ENCODE measurements around the gene NOP16. TPM values are rescaled to one million over a fixed set of nuclear protein-coding genes. Genes with fewer than 3 reads are reported as not detected.

Gene NOP16
- total RNA-seq, 1 experiment from 2014 or later: 19.8 TPM

- peak within 1 kb of the TSS; percentile 78 for H3K4me3 ChIP-seq (ENCODE audit: low read length)
- H3K4me2 ChIP-seq (ENCODE audit: low read depth, low read length, poor library complexity, severe bottlenecking): peak within 1 kb of the TSS; percentile 85
These were observed 22.8 kb downstream of the NOP16 start, which contains the start of gene ARL10 for GRCh38 chr5:176365351-176366231. TSS of gene ARL10 (plus strand) at chr5:176365487. CDS start at chr5:176365564, 77 bp downstream.

DNA sequence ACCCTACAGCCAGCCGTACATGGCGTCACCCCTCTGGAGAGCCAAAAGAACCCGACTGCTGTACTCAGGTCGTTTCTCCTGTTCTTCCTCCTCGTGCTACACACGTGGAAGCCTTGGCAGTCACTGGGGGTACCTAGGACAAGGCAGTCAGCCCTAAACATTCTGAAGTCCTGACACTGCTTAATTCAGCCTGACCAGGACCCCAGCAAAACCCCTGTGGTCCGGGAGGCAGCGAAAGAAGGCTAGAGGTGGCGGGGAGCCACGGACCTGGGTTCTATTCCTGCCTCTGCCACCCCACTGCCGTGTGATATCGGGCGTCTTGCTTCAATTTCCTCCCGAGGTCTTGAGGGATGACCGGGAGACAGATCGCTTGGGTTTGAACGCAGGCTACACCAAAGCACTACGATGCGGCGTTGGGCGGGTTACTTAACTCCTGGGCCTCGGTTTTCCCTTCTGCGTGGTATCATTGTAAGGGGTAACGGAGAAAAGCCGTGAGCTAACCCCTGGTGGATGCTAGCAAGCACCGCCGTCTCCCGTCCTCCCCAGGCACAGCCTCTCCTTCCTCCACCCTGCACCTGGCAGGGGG is 23.5 kb downstream of the NOP16 start:
- Histone ChIP-seq H3K27me3 (ENCODE audit: low read length) (no peaks in the 10 kb centered on the region), H4K20me1 (ENCODE audit: insufficient read depth, low read depth, low read length) (peaks cover 5% of the 10 kb centered on the region; the same call in 1 of the 2 replicates), H3K4me3 (ENCODE audit: low read length) (peak overlapping the region; percentile 78), H3K79me2 (ENCODE audit: low read length) (peaks cover 16% of the 10 kb centered on the region), H3K4me2 (ENCODE audit: low read depth, low read length, poor library complexity, severe bottlenecking) (peak overlapping the region; percentile 85), H3K9ac (ENCODE audit: low read length) (peak overlapping the region; percentile 77), H3K36me3 (ENCODE audit: insufficient read depth, low read length) (no peaks in the 10 kb centered on the region), H3K9me3 (ENCODE audit: low read length) (no peaks in the 10 kb centered on the region), H3K4me1 (ENCODE audit: low read length) (peaks cover 47% of the 10 kb centered on the region), H3K9me2 (replicated peaks; ENCODE audit: insufficient read depth, low read length) (no peaks in the 10 kb centered on the region), H2AFZ (ENCODE audit: low read length) (peak overlapping the region; percentile 69; the same call in 1 of the 2 replicates), H3K27ac (ENCODE audit: low read length) (no peak overlapping the region; the same call in 1 of the 2 replicates)
- DNase-seq: no peak

More at GRCh38 chr5:176365351-176366231, 22.8 kb downstream of the NOP16 start, which contains the start of gene ARL10:
- H3K9me3 ChIP-seq (ENCODE audit: low read length): no peaks in the 10 kb centered on the region
- peaks cover 9% of the 10 kb centered on the region for H3K79me2 ChIP-seq (ENCODE audit: low read length)
- H3K27ac ChIP-seq (ENCODE audit: low read length): no peak within 1 kb of the TSS; the same call in 1 of the 2 replicates
- no peaks in the 10 kb centered on the region for H3K36me3 ChIP-seq (ENCODE audit: insufficient read depth, low read length)
- peak within 1 kb of the TSS; percentile 77 for H3K9ac ChIP-seq (ENCODE audit: low read length)
- H3K9me2 ChIP-seq (replicated peaks; ENCODE audit: insufficient read depth, low read length): no peaks in the 10 kb centered on the region
- peaks cover 41% of the 10 kb centered on the region for H3K4me1 ChIP-seq (ENCODE audit: low read length)
- peaks cover 5% of the 10 kb centered on the region; the same call in 1 of the 2 replicates for H4K20me1 ChIP-seq (ENCODE audit: insufficient read depth, low read depth, low read length)
- no peaks in the 10 kb centered on the region for H3K27me3 ChIP-seq (ENCODE audit: low read length)
- peak within 1 kb of the TSS; percentile 69; the same call in 1 of the 2 replicates for H2AFZ ChIP-seq (ENCODE audit: low read length)
- DNase-seq: peak; percentile 66

DNA sequence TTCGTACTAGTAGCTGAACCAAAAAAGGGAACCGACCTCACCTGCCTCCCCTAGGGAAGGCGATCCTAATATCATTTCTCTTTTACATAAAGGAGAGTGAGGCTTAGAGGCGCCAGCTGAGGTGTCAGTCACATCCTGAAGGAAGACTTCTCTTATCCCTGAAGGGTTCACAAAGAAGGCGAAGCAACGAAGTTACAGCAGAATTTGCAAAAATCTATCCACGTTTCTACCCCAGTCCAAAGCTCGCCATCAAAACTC is 26.2 kb downstream of the NOP16 start:
- Histone ChIP-seq H3K9me3 (ENCODE audit: low read length) (no peaks in the 10 kb centered on the region), H3K9ac (ENCODE audit: low read length) (peak overlapping the region; percentile 91), H3K36me3 (ENCODE audit: insufficient read depth, low read length) (peaks cover 10% of the 10 kb centered on the region; the same call in 1 of the 2 replicates), H3K27me3 (ENCODE audit: low read length) (no peaks in the 10 kb centered on the region), H3K4me1 (ENCODE audit: low read length) (peaks cover 51% of the 10 kb centered on the region), H3K27ac (ENCODE audit: low read length) (peak overlapping the region; percentile 92), H3K4me3 (ENCODE audit: low read length) (peak overlapping the region; percentile 91), H2AFZ (ENCODE audit: low read length) (peak overlapping the region; percentile 72; the same call in 1 of the 2 replicates), H4K20me1 (ENCODE audit: insufficient read depth, low read depth, low read length) (peaks cover 5% of the 10 kb centered on the region; the same call in 1 of the 2 replicates), H3K9me2 (replicated peaks; ENCODE audit: insufficient read depth, low read length) (no peaks in the 10 kb centered on the region), H3K4me2 (ENCODE audit: low read depth, low read length, poor library complexity, severe bottlenecking) (peak overlapping the region; percentile 91), H3K79me2 (ENCODE audit: low read length) (peaks cover 38% of the 10 kb centered on the region)
- peak; percentile 87 for DNase-seq

DNA sequence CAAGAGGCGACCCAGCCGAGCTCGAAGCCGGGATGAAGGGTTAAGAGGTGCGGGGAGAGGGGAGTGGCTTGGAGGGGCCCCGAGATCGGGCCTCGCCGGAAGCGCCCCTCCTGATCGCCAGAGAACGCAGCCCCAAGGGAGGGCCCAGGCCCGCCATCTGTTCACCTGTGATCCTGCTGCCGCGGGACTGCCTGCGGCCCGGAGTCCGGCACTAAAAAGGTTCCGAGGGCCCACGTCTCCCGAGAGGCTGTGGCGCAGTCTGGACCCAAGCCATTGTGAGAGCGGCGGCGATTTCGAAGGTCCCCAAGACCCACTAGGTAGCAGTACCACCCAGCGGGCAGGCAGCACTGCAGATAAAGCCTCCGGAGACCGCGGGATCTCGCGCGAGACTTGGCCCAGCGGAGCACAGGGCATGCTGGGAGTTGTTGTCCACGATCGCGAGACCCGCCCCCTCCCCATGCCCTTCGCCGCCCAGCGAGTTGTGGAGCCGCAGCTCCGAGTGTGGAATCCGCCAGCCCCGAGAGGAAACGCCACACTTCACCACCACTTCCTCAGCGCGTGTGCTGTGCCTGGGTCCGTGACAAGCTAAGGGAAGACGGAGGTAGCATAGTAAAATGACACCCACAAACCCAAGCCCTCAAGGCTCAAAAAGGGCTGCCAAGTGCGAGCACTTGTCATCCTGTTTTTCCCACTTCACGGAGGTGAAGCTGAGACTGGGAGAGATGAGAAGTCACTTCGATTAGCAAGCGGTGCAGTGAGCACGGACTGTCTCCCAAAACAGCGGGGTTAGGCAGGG is 26.8 kb downstream of the NOP16 start, which contains the start of gene KIAA1191:
Gene KIAA1191 (minus strand): TSS at position 328 of the 796 bp plus-strand sequence. CDS start 2,256 bp downstream, outside the sequence.
- H3K4me1 ChIP-seq (ENCODE audit: low read length): peaks cover 50% of the 10 kb centered on the region
- peaks cover 7% of the 10 kb centered on the region; the same call in 1 of the 2 replicates for H4K20me1 ChIP-seq (ENCODE audit: insufficient read depth, low read depth, low read length)
- H3K36me3 ChIP-seq (ENCODE audit: insufficient read depth, low read length): peaks cover 11% of the 10 kb centered on the region; the same call in 1 of the 2 replicates
- peak within 1 kb of the TSS; percentile 91 for H3K4me2 ChIP-seq (ENCODE audit: low read depth, low read length, poor library complexity, severe bottlenecking)
- H3K4me3 ChIP-seq (ENCODE audit: low read length): peak within 1 kb of the TSS; percentile 91
- H3K9me2 ChIP-seq (replicated peaks; ENCODE audit: insufficient read depth, low read length): no peaks in the 10 kb centered on the region
- peak within 1 kb of the TSS; percentile 72; the same call in 1 of the 2 replicates for H2AFZ ChIP-seq (ENCODE audit: low read length)
- peak; percentile 95 for DNase-seq
- H3K79me2 ChIP-seq (ENCODE audit: low read length): peaks cover 43% of the 10 kb centered on the region
- H3K27ac ChIP-seq (ENCODE audit: low read length): peak within 1 kb of the TSS; percentile 92
- H3K9me3 ChIP-seq (ENCODE audit: low read length): no peaks in the 10 kb centered on the region
- H3K27me3 ChIP-seq (ENCODE audit: low read length): no peaks in the 10 kb centered on the region
- peak within 1 kb of the TSS; percentile 91 for H3K9ac ChIP-seq (ENCODE audit: low read length)

GRCh38 chr5:176360894-176361436 is 27.4 kb downstream of the NOP16 start:
- Histone ChIP-seq H2AFZ (ENCODE audit: low read length) (peak overlapping the region; percentile 72; the same call in 1 of the 2 replicates), H3K9me3 (ENCODE audit: low read length) (no peaks in the 10 kb centered on the region), H3K27me3 (ENCODE audit: low read length) (no peaks in the 10 kb centered on the region), H3K9me2 (replicated peaks; ENCODE audit: insufficient read depth, low read length) (no peaks in the 10 kb centered on the region), H4K20me1 (ENCODE audit: insufficient read depth, low read depth, low read length) (peaks cover 13% of the 10 kb centered on the region; the same call in 1 of the 2 replicates), H3K4me3 (ENCODE audit: low read length) (peak overlapping the region; percentile 91), H3K36me3 (ENCODE audit: insufficient read depth, low read length) (peaks cover 17% of the 10 kb centered on the region; the same call in 1 of the 2 replicates), H3K79me2 (ENCODE audit: low read length) (peaks cover 50% of the 10 kb centered on the region), H3K27ac (ENCODE audit: low read length) (peak overlapping the region; percentile 92), H3K9ac (ENCODE audit: low read length) (peak overlapping the region; percentile 91), H3K4me1 (ENCODE audit: low read length) (peaks cover 44% of the 10 kb centered on the region), H3K4me2 (ENCODE audit: low read depth, low read length, poor library complexity, severe bottlenecking) (peak overlapping the region; percentile 91)
- no peak for DNase-seq

DNA sequence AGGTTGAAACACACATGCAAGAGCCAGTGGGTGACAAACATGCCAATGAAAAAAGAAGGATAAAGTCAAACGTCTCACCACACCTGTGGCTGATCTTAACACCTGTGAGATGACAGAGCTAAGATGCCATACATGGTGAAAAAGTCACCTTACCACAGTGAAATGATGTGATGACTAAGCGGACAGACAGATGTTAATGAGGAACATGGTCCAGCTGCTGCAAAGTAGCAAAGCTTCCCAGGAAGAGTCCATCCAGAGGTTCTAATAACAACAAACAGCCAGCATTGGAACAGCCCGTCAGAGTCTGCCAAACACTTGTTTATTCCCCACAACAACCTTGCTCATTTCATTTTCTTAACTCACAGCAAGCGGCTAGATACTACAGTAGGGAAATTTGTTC is 28.7 kb downstream of the NOP16 start:
- no peak overlapping the region for H3K27ac ChIP-seq (ENCODE audit: low read length)
- H3K9me2 ChIP-seq (replicated peaks; ENCODE audit: insufficient read depth, low read length): no peaks in the 10 kb centered on the region
- peaks cover 32% of the 10 kb centered on the region for H3K4me1 ChIP-seq (ENCODE audit: low read length)
- no peaks in the 10 kb centered on the region for H3K27me3 ChIP-seq (ENCODE audit: low read length)
- H3K9me3 ChIP-seq (ENCODE audit: low read length): no peaks in the 10 kb centered on the region
- H3K9ac ChIP-seq (ENCODE audit: low read length): no peak overlapping the region
- no peak for DNase-seq
- H3K36me3 ChIP-seq (ENCODE audit: insufficient read depth, low read length): peaks cover 26% of the 10 kb centered on the region; the same call in 1 of the 2 replicates
- peak overlapping the region; percentile 91; the same call in 1 of the 2 replicates for H3K4me3 ChIP-seq (ENCODE audit: low read length)
- peaks cover 21% of the 10 kb centered on the region; the same call in 1 of the 2 replicates for H4K20me1 ChIP-seq (ENCODE audit: insufficient read depth, low read depth, low read length)
- peak overlapping the region; percentile 91 for H3K4me2 ChIP-seq (ENCODE audit: low read depth, low read length, poor library complexity, severe bottlenecking)
- H3K79me2 ChIP-seq (ENCODE audit: low read length): peaks cover 62% of the 10 kb centered on the region
- no peak overlapping the region for H2AFZ ChIP-seq (ENCODE audit: low read length)

GRCh38 chr5:176356179-176356566 is 32.2 kb downstream of the NOP16 start:
- Histone ChIP-seq H3K9me3 (ENCODE audit: low read length) (no peaks in the 10 kb centered on the region), H3K9me2 (replicated peaks; ENCODE audit: insufficient read depth, low read length) (no peaks in the 10 kb centered on the region), H3K4me2 (ENCODE audit: low read depth, low read length, poor library complexity, severe bottlenecking) (no peak overlapping the region), H3K36me3 (ENCODE audit: insufficient read depth, low read length) (peaks cover 43% of the 10 kb centered on the region; the same call in 1 of the 2 replicates), H2AFZ (ENCODE audit: low read length) (no peak overlapping the region), H3K27ac (ENCODE audit: low read length) (no peak overlapping the region), H3K79me2 (ENCODE audit: low read length) (peaks cover 93% of the 10 kb centered on the region), H3K4me1 (ENCODE audit: low read length) (peaks cover 10% of the 10 kb centered on the region; the same call in 1 of the 2 replicates), H3K9ac (ENCODE audit: low read length) (no peak overlapping the region), H3K27me3 (ENCODE audit: low read length) (no peaks in the 10 kb centered on the region), H3K4me3 (ENCODE audit: low read length) (no peak overlapping the region), H4K20me1 (ENCODE audit: insufficient read depth, low read depth, low read length) (peaks cover 27% of the 10 kb centered on the region; the same call in 1 of the 2 replicates)
- no peak for DNase-seq

All from Karpas-422 (cell line).